ENCODE data around the gene FGF12. TPM values are rescaled to one million over a fixed set of nuclear protein-coding genes. Genes with fewer than 3 reads are reported as not detected.

FGF12 gene
- total and polyA plus RNA-seq, 2 experiments from 2014 or later: 6.0 to 14.3 TPM

DNA sequence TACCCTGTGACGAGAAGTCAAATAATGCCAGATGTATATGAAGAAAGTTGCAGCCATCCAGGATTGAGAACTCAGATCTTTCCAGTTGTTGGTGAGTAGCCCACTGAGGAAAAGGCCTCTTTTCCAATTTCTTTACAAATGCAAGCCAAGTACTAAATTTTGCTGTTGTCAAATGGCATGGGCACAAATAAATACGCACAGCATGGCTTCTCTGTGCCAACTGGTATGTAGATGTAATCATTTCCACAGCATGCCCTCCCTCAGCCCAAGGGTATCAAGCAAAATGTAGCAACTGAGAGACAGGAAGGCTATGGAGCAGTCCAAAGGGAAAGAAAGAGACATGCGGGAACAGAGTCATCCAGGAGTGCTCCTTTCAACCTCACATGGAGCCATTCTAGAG is 105.4 kb downstream of the FGF12 start:
- no peaks in the 10 kb centered on the region for H3K79me2 ChIP-seq (replicated peaks; ENCODE audit: insufficient read depth)
- H4K20me1 ChIP-seq (replicated peaks; ENCODE audit: insufficient read depth): no peaks in the 10 kb centered on the region
- Mint-ChIP-seq H3K27ac (no peak overlapping the region), H3K27me3 (ENCODE audit: insufficient read depth, low read depth, poor library complexity) (no peaks in the 10 kb centered on the region), H3K4me3 (no peak overlapping the region), H3K9me3 (no peaks in the 10 kb centered on the region), H3K4me1 (peaks cover 4% of the 10 kb centered on the region; the same call in 2 of the 3 replicates), H3K36me3 (ENCODE audit: low read depth) (no peaks in the 10 kb centered on the region)
- TF ChIP-seq POLR2AphosphoS5 (IDR thresholded peaks at IDR 0.05; ENCODE audit: low read depth) (no peak), ZNF114 (CRISPR knock-in tag; IDR thresholded peaks at IDR 0.05) (no peak), EZH2 (IDR thresholded peaks at IDR 0.05; ENCODE audit: low read depth, unreplicated experiment) (no peak), EZH2phosphoT487 (IDR thresholded peaks at IDR 0.05; ENCODE audit: unreplicated experiment) (no peak), JUNB (IDR thresholded peaks at IDR 0.05; ENCODE audit: unreplicated experiment) (no peak), STAT1 (IDR thresholded peaks at IDR 0.05; ENCODE audit: unreplicated experiment) (no peak), CREB1 (CRISPR knock-in tag; IDR thresholded peaks at IDR 0.05; ENCODE audit: low read depth) (no peak)
- TF ChIP-seq, protein P1, sequence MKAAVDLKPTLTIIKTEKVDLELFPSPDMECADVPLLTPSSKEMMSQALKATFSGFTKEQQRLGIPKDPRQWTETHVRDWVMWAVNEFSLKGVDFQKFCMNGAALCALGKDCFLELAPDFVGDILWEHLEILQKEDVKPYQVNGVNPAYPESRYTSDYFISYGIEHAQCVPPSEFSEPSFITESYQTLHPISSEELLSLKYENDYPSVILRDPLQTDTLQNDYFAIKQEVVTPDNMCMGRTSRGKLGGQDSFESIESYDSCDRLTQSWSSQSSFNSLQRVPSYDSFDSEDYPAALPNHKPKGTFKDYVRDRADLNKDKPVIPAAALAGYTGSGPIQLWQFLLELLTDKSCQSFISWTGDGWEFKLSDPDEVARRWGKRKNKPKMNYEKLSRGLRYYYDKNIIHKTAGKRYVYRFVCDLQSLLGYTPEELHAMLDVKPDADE (IDR thresholded peaks at IDR 0.05): no peak
- TF ChIP-seq, protein P2, sequence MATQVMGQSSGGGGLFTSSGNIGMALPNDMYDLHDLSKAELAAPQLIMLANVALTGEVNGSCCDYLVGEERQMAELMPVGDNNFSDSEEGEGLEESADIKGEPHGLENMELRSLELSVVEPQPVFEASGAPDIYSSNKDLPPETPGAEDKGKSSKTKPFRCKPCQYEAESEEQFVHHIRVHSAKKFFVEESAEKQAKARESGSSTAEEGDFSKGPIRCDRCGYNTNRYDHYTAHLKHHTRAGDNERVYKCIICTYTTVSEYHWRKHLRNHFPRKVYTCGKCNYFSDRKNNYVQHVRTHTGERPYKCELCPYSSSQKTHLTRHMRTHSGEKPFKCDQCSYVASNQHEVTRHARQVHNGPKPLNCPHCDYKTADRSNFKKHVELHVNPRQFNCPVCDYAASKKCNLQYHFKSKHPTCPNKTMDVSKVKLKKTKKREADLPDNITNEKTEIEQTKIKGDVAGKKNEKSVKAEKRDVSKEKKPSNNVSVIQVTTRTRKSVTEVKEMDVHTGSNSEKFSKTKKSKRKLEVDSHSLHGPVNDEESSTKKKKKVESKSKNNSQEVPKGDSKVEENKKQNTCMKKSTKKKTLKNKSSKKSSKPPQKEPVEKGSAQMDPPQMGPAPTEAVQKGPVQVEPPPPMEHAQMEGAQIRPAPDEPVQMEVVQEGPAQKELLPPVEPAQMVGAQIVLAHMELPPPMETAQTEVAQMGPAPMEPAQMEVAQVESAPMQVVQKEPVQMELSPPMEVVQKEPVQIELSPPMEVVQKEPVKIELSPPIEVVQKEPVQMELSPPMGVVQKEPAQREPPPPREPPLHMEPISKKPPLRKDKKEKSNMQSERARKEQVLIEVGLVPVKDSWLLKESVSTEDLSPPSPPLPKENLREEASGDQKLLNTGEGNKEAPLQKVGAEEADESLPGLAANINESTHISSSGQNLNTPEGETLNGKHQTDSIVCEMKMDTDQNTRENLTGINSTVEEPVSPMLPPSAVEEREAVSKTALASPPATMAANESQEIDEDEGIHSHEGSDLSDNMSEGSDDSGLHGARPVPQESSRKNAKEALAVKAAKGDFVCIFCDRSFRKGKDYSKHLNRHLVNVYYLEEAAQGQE (IDR thresholded peaks at IDR 0.05; ENCODE audit: unreplicated experiment): no peak
- TF ChIP-seq, protein P3, sequence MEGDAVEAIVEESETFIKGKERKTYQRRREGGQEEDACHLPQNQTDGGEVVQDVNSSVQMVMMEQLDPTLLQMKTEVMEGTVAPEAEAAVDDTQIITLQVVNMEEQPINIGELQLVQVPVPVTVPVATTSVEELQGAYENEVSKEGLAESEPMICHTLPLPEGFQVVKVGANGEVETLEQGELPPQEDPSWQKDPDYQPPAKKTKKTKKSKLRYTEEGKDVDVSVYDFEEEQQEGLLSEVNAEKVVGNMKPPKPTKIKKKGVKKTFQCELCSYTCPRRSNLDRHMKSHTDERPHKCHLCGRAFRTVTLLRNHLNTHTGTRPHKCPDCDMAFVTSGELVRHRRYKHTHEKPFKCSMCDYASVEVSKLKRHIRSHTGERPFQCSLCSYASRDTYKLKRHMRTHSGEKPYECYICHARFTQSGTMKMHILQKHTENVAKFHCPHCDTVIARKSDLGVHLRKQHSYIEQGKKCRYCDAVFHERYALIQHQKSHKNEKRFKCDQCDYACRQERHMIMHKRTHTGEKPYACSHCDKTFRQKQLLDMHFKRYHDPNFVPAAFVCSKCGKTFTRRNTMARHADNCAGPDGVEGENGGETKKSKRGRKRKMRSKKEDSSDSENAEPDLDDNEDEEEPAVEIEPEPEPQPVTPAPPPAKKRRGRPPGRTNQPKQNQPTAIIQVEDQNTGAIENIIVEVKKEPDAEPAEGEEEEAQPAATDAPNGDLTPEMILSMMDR (conservative IDR thresholded peaks at IDR 0.05; ENCODE audit: low read depth in 2 of 2): no peak
- H3K4me3 ChIP-seq: no peak overlapping the region
- DNase-seq (ENCODE audit: low spot score) (no peak), ATAC-seq (no peak)
- H3K36me3 ChIP-seq (ENCODE audit: insufficient read depth): no peaks in the 10 kb centered on the region
- H3K9me2 ChIP-seq (ENCODE audit: insufficient read depth): peaks cover 4% of the 10 kb centered on the region
- H3K4me1 ChIP-seq (ENCODE audit: insufficient read depth): no peaks in the 10 kb centered on the region
- H3K27me3 ChIP-seq (ENCODE audit: insufficient read depth): no peaks in the 10 kb centered on the region
- no peaks in the 10 kb centered on the region for H3F3A ChIP-seq (replicated peaks; ENCODE audit: low read depth)
- no peak overlapping the region for H3K27ac ChIP-seq (ENCODE audit: low read depth)
- no peak overlapping the region for H2AFZ ChIP-seq
- H3K4me2 ChIP-seq: no peak overlapping the region
